HEK293 (cell line): ENCODE results near the gene CHRNA4.
A peak's percentile ranks its signal among the peaks of the same experiment; 100 is the strongest.

Experiments used
- CTCF ChIA-PET: fragments of 350-600 bp; formaldehyde crosslinking; extraction: SDS; loops from one replicate; lab custom pipeline; 2021; ENCODE audit warnings: antibody characterized with exemption; lab: Yijun Ruan, JAX
- POLR2A ChIA-PET: fragments of 300-600 bp; formaldehyde crosslinking; extraction: SDS; loops from one replicate; lab custom pipeline; 2020; ENCODE audit warnings: antibody characterized with exemption, inconsistent platforms; lab: Yijun Ruan, JAX
- H3K27ac ChIP-seq: fragments of 200-500 bp; sonication (Bioruptor generic); 2 replicates; pipeline ENCODE4 v1.5.1; 2014; ENCODE audit warnings: low read depth, low read length, control low read depth, inconsistent platforms; ENCODE audit errors: extremely low read depth
- H3K36me3 ChIP-seq, 2 experiments: fragments of 200-500 bp in 1 of 2; sonication (Bioruptor generic) in 1 of 2; 1 replicate in 1 of 2; 2 replicates in 1 of 2; pipeline ENCODE4 v1.5.1; 2014 to 2017; ENCODE audit warnings: inconsistent platforms in 2 of 2, low read length in 2 of 2; ENCODE audit not compliant: control insufficient read depth in 2 of 2, insufficient read depth in 1 of 2
- H3K4me1 ChIP-seq: fragments of 200-500 bp; sonication (Bioruptor generic); 2 replicates; pipeline ENCODE4 v1.5.1; 2014; ENCODE audit warnings: mild to moderate bottlenecking, low read length, inconsistent platforms; ENCODE audit not compliant: control insufficient read depth, insufficient read depth
- H3K4me3 ChIP-seq: 2 replicates; pipeline ENCODE4 v1.5.1; 2011; ENCODE audit warnings: low read depth, mild to moderate bottlenecking, control low read depth, low read length, moderate library complexity
- H3K9me3 ChIP-seq: fragments of 200-500 bp; sonication (Bioruptor generic); 2 replicates; pipeline ENCODE4 v1.5.1; 2014; ENCODE audit warnings: low read depth, low read length, inconsistent platforms; ENCODE audit not compliant: control insufficient read depth, insufficient read depth
- ELK4 ChIP-seq: IDR thresholded peaks from 2 replicates; pipeline ENCODE4 v1.6.1; 2011; ENCODE audit warnings: mild to moderate bottlenecking, low read depth, low read length, borderline replicate concordance
- KLF17 ChIP-seq: fragments of 450-650 bp; formaldehyde crosslinking; IDR thresholded peaks from 2 replicates; pipeline ENCODE4 v1.5.1; 2016; ENCODE audit warnings: missing biosample characterization, missing genetic modification characterization
- PRDM2 ChIP-seq: fragments of 450-650 bp; formaldehyde crosslinking; IDR thresholded peaks from 2 replicates; pipeline ENCODE4 v1.5.1; 2016; ENCODE audit warnings: missing biosample characterization, missing genetic modification characterization, borderline replicate concordance
- SCRT2 ChIP-seq: fragments of 450-650 bp; formaldehyde crosslinking; IDR thresholded peaks from 2 replicates; pipeline ENCODE4 v1.5.1; 2016; ENCODE audit warnings: missing biosample characterization, missing genetic modification characterization
- ZBTB10 ChIP-seq: fragments of 450-650 bp; formaldehyde crosslinking; IDR thresholded peaks from 2 replicates; pipeline ENCODE4 v1.5.1; 2016; ENCODE audit warnings: missing biosample characterization, missing genetic modification characterization
- ZNF211 ChIP-seq: fragments of 450-650 bp; formaldehyde crosslinking; IDR thresholded peaks from 2 replicates; pipeline ENCODE4 v1.5.1; 2016; ENCODE audit warnings: low read depth, missing biosample characterization, missing genetic modification characterization
- ZNF280D ChIP-seq: fragments of 450-650 bp; formaldehyde crosslinking; IDR thresholded peaks from 2 replicates; pipeline ENCODE4 v1.5.1; 2016; ENCODE audit warnings: missing biosample characterization, missing genetic modification characterization
- ZNF292 ChIP-seq: fragments of 450-650 bp; formaldehyde crosslinking; IDR thresholded peaks from 2 replicates; pipeline ENCODE4 v1.5.1; 2016; ENCODE audit warnings: low read depth, missing biosample characterization, missing genetic modification characterization, borderline replicate concordance
- ZNF600 ChIP-seq: fragments of 450-650 bp; formaldehyde crosslinking; IDR thresholded peaks from 2 replicates; pipeline ENCODE4 v1.5.1; 2016; ENCODE audit warnings: missing biosample characterization, missing genetic modification characterization
- ZNF654 ChIP-seq: fragments of 450-650 bp; formaldehyde crosslinking; IDR thresholded peaks from 2 replicates; pipeline ENCODE4 v1.5.1; 2016; ENCODE audit warnings: low read depth, missing biosample characterization, missing genetic modification characterization
- ZNF658 ChIP-seq: fragments of 450-650 bp; formaldehyde crosslinking; IDR thresholded peaks from 2 replicates; pipeline ENCODE4; 2016; ENCODE audit warnings: missing biosample characterization, missing genetic modification characterization

CHRNA4 gene

DNA sequence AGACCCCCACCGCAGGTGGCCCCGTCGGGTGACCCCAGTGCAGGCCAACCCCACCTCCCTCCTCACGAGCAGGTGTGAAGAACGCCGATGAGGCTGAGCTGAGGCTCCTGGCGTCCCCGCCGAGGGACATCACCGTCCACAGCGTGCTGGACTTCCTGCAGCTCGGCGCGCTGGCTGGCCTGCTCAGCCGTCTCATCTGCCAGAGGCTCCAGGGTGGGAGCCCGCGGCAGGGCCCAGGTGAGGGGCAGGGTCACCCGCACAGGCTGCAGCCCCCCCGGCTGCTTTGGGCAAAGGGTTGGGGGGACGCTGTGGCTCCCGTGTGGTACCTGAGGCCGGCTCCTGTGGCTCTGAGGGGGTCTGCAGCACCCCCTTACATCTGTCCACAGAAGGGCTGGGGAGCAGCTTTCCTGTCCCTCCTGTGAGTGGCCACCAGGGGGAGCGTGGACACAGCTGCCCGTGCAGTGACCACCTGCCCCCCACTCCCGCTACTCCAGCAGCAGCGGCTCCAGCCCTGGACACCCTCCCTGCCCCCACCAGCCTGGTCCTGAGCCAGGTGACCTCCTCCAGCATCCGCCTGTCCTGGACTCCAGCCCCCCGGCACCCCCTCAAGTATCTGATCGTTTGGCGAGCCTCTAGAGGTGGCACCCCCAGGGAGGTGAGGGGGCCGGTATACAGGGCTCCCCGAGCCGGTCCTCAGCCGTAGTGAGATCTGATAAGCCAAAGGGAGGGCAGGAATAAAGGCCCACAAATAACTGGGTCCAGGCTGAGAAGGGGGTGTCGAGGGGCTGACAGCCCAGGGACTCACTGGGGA, 51.7 kb downstream of the CHRNA4 start (continued):
- TF ChIP-seq PRDM2 (no peak), ZBTB10 (tag by site-specific recombination) (no peak; the same call in 1 of the 2 replicates), SCRT2 (tag by site-specific recombination) (no peak), ELK4 (no peak), ZNF658 (no peak), KLF17 (tag by site-specific recombination) (0 out of 2 replicates have a peak, but pooled peaks have one; percentile 32), ZNF292 (tag by site-specific recombination) (no peak), ZNF600 (tag by site-specific recombination) (peak; percentile 78), ZNF211 (tag by site-specific recombination) (no peak), ZNF654 (peak; percentile 43)

- H3K4me3 ChIP-seq, result no peak overlapping the region
- CTCF ChIA-PET, result interaction anchor here (0.5 to 4.9 kb wide), 9 partner anchors 8 to 176 kb away, joined by 3 to 89 read pairs (median 12); no protein-coding TSS in a partner anchor
- TF ChIP-seq ZNF280D (tag by site-specific recombination) (no peak), SCRT2 (tag by site-specific recombination) (peak; percentile 58)
- TF ChIP-seq, all 188 proteins: peak for 1
- Histone ChIP-seq H3K36me3 (no peaks in the 10 kb centered on the region), H3K27ac (no peak overlapping the region), H3K4me1 (no peaks in the 10 kb centered on the region), H3K9me3 (no peaks in the 10 kb centered on the region)
- POLR2A ChIA-PET, result no interaction called here
Measured at GRCh38 chr20:63308218-63308911, 52.8 kb downstream of the CHRNA4 start.
